Measurements from ENCODE around the gene TEX52.

- no peak for TF ChIP-seq CTCF (optimal IDR thresholded peaks at IDR 0.05 in 1 of 3, IDR thresholded peaks at IDR 0.05 in 1 of 3, conservative IDR thresholded peaks at IDR 0.05 in 1 of 3; ENCODE audit: extremely low read depth in 1 of 3, insufficient read depth in 2 of 3, low read length in 3 of 3)
- no peak for TF ChIP-seq EZH2 (IDR thresholded peaks at IDR 0.05; ENCODE audit: low read length)
These were observed 55.6 kb downstream of the TEX52 start for GRCh38 chr12:2801044-2801783.
